GM21576 (cell line): ENCODE results near the gene IQUB.
"Not testable (repeated sequence)": the region's sequence is repeated elsewhere in the genome, so short reads cannot be mapped to it uniquely, and the experiment has no call there.

Experiments used
- ATAC-seq: cut with Tn5 transposase; IDR thresholded peaks from one replicate; pipeline ENCODE4 v1.9.1; 2021; ENCODE audit warnings: mild to moderate bottlenecking, moderate library complexity; ENCODE audit not compliant: unreplicated experiment

Gene IQUB

DNA sequence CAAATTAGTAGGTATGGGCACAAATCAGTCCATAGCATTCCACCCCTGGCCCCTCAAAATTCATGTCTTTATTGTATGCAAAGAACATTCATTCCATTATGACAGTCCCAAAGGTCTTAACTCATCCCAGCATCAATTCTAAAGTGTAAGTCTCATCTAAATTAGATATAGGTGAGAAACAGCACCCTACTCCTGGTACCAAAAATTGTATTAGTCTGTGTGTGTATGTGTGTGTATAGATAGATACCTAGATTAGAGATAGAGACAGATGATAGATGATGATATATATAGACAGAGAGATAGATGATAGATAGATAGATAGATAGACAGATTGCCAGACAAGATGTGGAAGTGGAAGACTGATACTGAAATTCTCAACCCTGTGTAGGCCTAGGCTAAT lies 109.9 kb downstream of the IQUB start:
- no peak for ATAC-seq

GRCh38 chr7:123423622-123424021 lies 110.8 kb downstream of the IQUB start:
- ATAC-seq: no peak

GRCh38 chr7:123417580-123417979 lies 116.8 kb downstream of the IQUB start:
- ATAC-seq: no peak

GRCh38 chr7:123415625-123416024 lies 118.8 kb downstream of the IQUB start:
- ATAC-seq: no peak

DNA sequence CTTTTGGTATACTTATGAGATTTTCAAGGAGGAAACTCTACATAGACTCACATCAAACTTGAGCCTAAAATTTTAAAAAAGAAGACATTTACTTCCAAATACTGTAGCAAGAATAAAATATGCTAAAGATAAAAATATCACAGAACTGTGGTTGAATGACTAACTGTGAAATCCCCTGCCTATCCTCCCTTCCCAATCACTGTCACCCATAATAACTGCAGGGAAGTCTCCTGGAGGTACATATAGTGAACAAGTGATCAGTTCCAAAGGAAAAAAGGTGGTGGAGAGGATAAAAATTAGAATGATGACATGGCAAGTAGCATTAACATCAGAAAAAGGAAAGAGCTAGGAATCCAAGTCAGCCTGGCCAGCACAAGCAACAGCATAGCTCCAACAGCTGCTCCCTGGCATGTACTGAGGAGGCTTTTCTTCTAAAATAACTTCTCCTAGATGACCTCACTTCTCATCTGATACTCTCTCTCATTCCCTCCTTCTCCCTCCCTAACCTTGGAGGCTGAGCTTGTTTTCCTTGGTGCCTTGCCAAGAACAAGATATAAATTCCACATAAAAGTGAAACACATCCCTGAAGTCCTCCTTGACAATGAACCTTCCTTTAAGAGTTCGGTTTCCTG lies 124.0 kb downstream of the IQUB start:
- no peak for ATAC-seq

DNA sequence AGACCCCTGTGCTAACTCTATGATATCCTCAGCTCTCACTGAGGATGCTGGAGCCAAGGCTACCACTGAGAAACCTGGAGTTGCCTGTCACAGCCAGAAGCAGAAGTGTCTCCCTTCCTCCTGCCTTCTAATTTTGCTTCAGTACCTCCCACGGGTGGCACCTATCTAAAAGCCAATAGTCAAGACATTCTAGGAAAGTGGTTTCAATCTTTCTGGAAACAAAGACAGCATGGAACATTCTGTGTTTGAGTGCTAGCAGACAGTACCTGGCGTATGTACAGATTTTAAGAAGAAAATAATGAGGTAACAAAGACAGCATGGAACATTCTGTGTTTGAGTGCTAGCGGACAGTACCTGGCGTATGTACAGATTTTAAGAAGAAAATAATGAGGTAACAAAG lies 126.4 kb downstream of the IQUB start:
- ATAC-seq: not testable (repeated sequence)
